Measurements from ENCODE around the gene MCTP1.

Gene MCTP1

DNA sequence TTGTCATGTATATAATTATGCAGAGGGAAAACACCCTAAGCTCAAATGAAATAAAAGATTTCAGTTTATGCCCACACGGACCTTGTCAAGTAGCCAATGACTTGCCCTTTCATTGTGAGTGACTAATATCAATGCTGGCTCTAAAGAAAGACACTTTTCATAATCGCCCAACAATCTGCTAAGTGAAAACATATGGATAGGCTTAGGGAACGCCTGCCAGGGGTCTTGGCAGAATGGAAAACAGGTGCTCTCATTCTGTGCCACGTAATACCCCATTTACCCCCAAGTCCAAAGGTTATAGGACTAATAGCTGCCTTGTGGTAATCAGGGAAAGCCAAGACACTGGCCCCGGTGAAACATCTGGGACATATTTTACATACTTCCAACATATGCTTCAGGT, 508.7 kb downstream of the MCTP1 start:
- TF ChIP-seq, protein P1, sequence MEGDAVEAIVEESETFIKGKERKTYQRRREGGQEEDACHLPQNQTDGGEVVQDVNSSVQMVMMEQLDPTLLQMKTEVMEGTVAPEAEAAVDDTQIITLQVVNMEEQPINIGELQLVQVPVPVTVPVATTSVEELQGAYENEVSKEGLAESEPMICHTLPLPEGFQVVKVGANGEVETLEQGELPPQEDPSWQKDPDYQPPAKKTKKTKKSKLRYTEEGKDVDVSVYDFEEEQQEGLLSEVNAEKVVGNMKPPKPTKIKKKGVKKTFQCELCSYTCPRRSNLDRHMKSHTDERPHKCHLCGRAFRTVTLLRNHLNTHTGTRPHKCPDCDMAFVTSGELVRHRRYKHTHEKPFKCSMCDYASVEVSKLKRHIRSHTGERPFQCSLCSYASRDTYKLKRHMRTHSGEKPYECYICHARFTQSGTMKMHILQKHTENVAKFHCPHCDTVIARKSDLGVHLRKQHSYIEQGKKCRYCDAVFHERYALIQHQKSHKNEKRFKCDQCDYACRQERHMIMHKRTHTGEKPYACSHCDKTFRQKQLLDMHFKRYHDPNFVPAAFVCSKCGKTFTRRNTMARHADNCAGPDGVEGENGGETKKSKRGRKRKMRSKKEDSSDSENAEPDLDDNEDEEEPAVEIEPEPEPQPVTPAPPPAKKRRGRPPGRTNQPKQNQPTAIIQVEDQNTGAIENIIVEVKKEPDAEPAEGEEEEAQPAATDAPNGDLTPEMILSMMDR (IDR thresholded peaks at IDR 0.05; ENCODE audit: low read length, missing control alignments) = no peak
- DNase-seq (ENCODE audit: low read depth) = no peak
- no peak overlapping the region for H3K4me3 ChIP-seq (replicated peaks; ENCODE audit: low read depth, low read length)

DNA sequence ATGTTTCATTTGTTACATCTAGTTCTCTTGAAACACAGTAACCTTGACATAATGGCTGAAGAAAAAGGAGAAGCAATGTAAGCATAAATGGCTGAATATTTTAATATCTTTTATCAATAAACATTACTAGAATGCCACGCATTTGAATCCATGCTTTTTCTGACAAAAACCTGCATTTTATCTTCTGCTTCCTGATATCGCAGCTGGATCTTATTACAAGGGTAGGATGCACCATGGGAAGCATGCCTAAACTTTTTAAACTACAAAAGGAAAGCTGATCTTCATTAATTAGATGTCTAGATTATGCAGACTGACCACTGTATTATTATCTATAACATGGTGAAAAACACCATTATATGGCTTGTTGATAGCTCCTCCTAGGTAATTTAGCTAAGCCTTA, 509.8 kb downstream of the MCTP1 start:
- DNase-seq (ENCODE audit: low read depth) = no peak
- TF ChIP-seq, protein P1 (IDR thresholded peaks at IDR 0.05; ENCODE audit: low read length, missing control alignments) = no peak
- no peak overlapping the region for H3K4me3 ChIP-seq (replicated peaks; ENCODE audit: low read depth, low read length)

DNA sequence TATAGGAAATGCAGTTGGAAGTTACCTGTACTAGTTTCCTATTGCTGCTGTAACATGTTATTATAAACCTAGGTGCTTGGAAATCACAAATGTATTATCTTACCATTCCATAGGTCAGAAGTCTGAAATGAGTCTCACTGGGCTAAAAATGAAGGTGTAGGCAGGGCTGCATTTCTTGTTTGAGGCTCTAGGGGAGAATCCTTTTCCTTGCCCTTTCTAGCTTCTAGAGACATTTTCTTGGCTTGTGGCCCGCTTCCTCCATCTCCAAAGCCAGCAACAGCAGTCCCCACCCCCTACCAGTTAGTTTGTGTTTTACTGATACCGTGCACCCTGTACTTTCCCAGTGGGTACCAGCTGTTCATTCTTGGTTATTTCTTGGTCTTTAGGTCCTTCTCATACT, 513.2 kb downstream of the MCTP1 start:
- TF ChIP-seq, protein P1 (IDR thresholded peaks at IDR 0.05; ENCODE audit: low read length, missing control alignments) = no peak
- H3K4me3 ChIP-seq (replicated peaks; ENCODE audit: low read depth, low read length) = no peak overlapping the region
- DNase-seq (ENCODE audit: low read depth) = no peak

DNA sequence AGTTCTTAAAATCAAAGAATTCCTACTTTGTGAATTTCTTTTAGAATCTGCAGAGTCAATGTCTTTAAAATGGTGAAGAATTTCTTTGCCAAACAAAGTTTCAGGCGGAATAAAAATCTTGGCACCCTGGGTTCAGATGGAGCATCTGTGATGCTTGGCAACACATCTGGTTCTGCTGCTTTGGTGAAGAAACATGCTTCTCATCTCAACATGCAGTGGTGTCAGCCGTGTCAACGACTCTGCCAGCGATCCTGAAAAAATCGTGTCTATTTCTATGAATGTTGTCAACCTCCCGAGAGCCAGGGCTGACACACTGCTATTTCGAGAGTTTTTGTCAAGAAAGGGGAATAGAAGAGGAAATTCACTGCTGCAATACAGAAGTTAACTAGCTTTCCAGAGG, 514.9 kb downstream of the MCTP1 start:
- TF ChIP-seq, protein P1 (IDR thresholded peaks at IDR 0.05; ENCODE audit: low read length, missing control alignments) = no peak
- no peak overlapping the region for H3K4me3 ChIP-seq (replicated peaks; ENCODE audit: low read depth, low read length)
- no peak for DNase-seq (ENCODE audit: low read depth)

DNA sequence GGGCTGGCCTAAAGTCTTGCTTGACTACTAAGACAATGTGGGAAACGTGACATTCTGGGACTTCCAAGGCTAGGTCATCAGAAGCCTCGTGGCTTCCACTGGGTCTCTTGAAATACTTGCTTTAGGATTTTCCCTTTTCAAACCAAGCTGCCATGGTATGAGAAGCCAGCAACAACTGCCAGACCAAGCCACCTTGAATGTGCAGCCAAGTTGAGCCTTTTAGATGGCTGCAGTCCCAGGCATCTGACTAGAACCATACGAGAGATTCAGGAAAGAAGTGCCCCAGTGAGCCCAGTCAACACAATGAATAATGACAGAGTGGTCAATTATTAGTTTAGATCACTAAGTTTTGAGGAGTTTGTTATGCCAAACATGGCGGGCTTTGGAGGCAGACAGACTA, 523.1 kb downstream of the MCTP1 start:
- TF ChIP-seq, protein P1 (IDR thresholded peaks at IDR 0.05; ENCODE audit: low read length, missing control alignments) = no peak
- H3K4me3 ChIP-seq (replicated peaks; ENCODE audit: low read depth, low read length) = no peak overlapping the region
- no peak for DNase-seq (ENCODE audit: low read depth)

DNA sequence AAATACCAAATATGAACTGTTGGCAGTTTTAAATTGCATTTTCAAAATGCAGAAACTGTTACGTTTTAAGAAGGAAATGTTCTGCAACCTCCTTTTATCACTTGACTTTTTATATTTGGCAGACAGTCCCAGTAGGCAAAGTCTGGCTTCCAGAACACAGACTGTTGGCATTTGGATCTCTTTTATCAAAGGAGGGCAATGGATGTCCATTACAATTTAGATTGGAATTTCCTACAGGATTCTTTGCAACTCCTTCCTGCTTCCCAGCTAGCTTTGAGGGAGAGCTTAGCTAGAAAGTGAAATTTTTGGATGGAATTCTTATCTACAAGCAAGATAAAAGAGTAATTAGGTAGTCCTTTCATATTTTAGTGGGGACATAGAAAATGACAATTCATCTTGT, 523.8 kb downstream of the MCTP1 start:
- TF ChIP-seq, protein P1 (IDR thresholded peaks at IDR 0.05; ENCODE audit: low read length, missing control alignments) = no peak
- DNase-seq (ENCODE audit: low read depth) = no peak
- no peak overlapping the region for H3K4me3 ChIP-seq (replicated peaks; ENCODE audit: low read depth, low read length)

DNA sequence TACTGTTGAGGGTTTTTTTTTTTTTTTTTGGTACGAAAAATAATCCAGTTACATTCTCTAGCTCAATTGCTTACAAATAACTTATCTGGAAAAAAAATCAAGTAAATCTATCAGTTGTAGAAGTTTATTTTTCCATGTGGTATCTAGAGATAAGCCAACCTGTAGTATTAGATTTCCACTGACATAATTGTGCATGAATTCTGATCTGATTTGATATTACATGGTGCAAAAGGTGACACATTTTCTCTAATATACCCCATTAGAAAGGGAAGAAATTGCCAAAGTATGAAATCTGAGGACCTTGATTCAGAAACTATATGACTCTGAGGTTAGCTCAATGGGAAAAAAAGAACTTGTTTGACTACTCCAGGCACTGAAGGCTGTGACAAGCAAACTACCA, 524.9 kb downstream of the MCTP1 start:
- no peak overlapping the region for H3K4me3 ChIP-seq (replicated peaks; ENCODE audit: low read depth, low read length)
- DNase-seq (ENCODE audit: low read depth) = no peak
- TF ChIP-seq, protein P1 (IDR thresholded peaks at IDR 0.05; ENCODE audit: low read length, missing control alignments) = no peak
